ENCODE measurements around the gene CACNA1D. TPM values are rescaled to one million over a fixed set of nuclear protein-coding genes. Genes with fewer than 3 reads are reported as not detected.

The CACNA1D gene
- total and polyA plus RNA-seq, 2 donors (not counting 3 experiments of a cell fraction or from before 2014, with no cell fraction given): 0.06 TPM; not detected in 1

- Histone ChIP-seq H3K79me2 (ENCODE audit: control insufficient read depth, insufficient read depth, low read length) (no peaks in the 10 kb centered on the region), H2AFZ (ENCODE audit: low read depth, low read length) (no peak overlapping the region), H3K4me2 (ENCODE audit: insufficient read depth, low read length) (no peak overlapping the region), H3K9me1 (replicated peaks; ENCODE audit: control insufficient read depth, extremely low read depth, insufficient read depth, low read length) (no peaks in the 10 kb centered on the region), H3K9me3 (replicated peaks; ENCODE audit: control insufficient read depth, insufficient read depth, low read length) (no peaks in the 10 kb centered on the region), H3K27me3 (ENCODE audit: control insufficient read depth in 2 of 2, insufficient read depth in 2 of 2, low read length in 2 of 2) (peaks cover 0 to 5% of the 10 kb centered on the region in 2 experiments), H3K4me3 (replicated peaks in 1 of 3; ENCODE audit: insufficient read depth in 1 of 3, low read depth in 1 of 3, low read length in 3 of 3) (no peak overlapping the region), H3K4me1 (ENCODE audit: control insufficient read depth, extremely low read depth, insufficient read depth, low read length) (no peaks in the 10 kb centered on the region), H3K9ac (replicated peaks; ENCODE audit: extremely low read depth, insufficient read depth, low read length) (no peak overlapping the region), H4K20me1 (replicated peaks; ENCODE audit: control insufficient read depth, extremely low read depth, insufficient read depth, low read length) (no peaks in the 10 kb centered on the region), H3K27ac (ENCODE audit: insufficient read depth, low read depth, low read length) (no peak overlapping the region), H3K36me3 (ENCODE audit: control insufficient read depth in 2 of 2, extremely low read depth in 1 of 2, insufficient read depth in 2 of 2, low read length in 2 of 2) (no peaks in the 10 kb centered on the region)
- no peak for DNase-seq (ENCODE audit: low read depth, low spot score)
- CTCF ChIA-PET: no interaction called here
- dilution Hi-C loops (cut with MboI; ENCODE audit: extremely low pct_ligation_motif_present, low sequenced_read_pairs) (no loop called here), intact Hi-C loops (cut with micrococcal nuclease) (no loop called here)
- FAIRE-seq: no peak
- POLR2A ChIA-PET: no interaction called here
- TF ChIP-seq MAX (IDR thresholded peaks at IDR 0.05; ENCODE audit: insufficient read depth, insufficient read length): no peak
- no peak for TF ChIP-seq POLR2A (IDR thresholded peaks at IDR 0.05; ENCODE audit: low read depth, low read length)
- no TSS peak for BruUV-seq (replicated peaks)
Measured at GRCh38 chr3:53594276-53594675, 99.9 kb downstream of the CACNA1D start.

GRCh38 chr3:53595660-53596059 is 101.2 kb downstream of the CACNA1D start:
- BruUV-seq (replicated peaks): no TSS peak
- TF ChIP-seq EZH2 (IDR thresholded peaks at IDR 0.05; ENCODE audit: borderline replicate concordance, low read depth, low read length, severe bottlenecking): no peak
- TF ChIP-seq JUN (IDR thresholded peaks at IDR 0.05; ENCODE audit: borderline replicate concordance, insufficient read depth, insufficient read length, low read depth): no peak
- TF ChIP-seq GATA2 (IDR thresholded peaks at IDR 0.05; ENCODE audit: insufficient read depth, insufficient read length, low read depth, low read length): no peak
- TF ChIP-seq CTCF (IDR thresholded peaks at IDR 0.05; ENCODE audit: extremely low read depth in 1 of 2, insufficient read depth in 1 of 2, low read depth in 1 of 2, low read length in 2 of 2): no peak
- POLR2A ChIA-PET: no interaction called here

More at GRCh38 chr3:53595660-53596059, 101.2 kb downstream of the CACNA1D start:
- Histone ChIP-seq H2AFZ (ENCODE audit: low read depth, low read length) (no peak overlapping the region), H3K27me3 (ENCODE audit: control insufficient read depth in 2 of 2, insufficient read depth in 2 of 2, low read length in 2 of 2) (peaks cover 0 to 5% of the 10 kb centered on the region in 2 experiments), H4K20me1 (replicated peaks; ENCODE audit: control insufficient read depth, extremely low read depth, insufficient read depth, low read length) (no peaks in the 10 kb centered on the region), H3K36me3 (ENCODE audit: control insufficient read depth in 2 of 2, extremely low read depth in 1 of 2, insufficient read depth in 2 of 2, low read length in 2 of 2) (no peaks in the 10 kb centered on the region), H3K9me3 (replicated peaks; ENCODE audit: control insufficient read depth, insufficient read depth, low read length) (no peaks in the 10 kb centered on the region), H3K79me2 (ENCODE audit: control insufficient read depth, insufficient read depth, low read length) (no peaks in the 10 kb centered on the region), H3K4me1 (ENCODE audit: control insufficient read depth, extremely low read depth, insufficient read depth, low read length) (no peaks in the 10 kb centered on the region), H3K4me2 (ENCODE audit: insufficient read depth, low read length) (no peak overlapping the region), H3K9ac (replicated peaks; ENCODE audit: extremely low read depth, insufficient read depth, low read length) (no peak overlapping the region), H3K4me3 (replicated peaks in 1 of 3; ENCODE audit: insufficient read depth in 1 of 3, low read depth in 1 of 3, low read length in 3 of 3) (no peak overlapping the region), H3K9me1 (replicated peaks; ENCODE audit: control insufficient read depth, extremely low read depth, insufficient read depth, low read length) (no peaks in the 10 kb centered on the region), H3K27ac (ENCODE audit: insufficient read depth, low read depth, low read length) (no peak overlapping the region)
- dilution Hi-C loops (cut with MboI; ENCODE audit: extremely low pct_ligation_motif_present, low sequenced_read_pairs) (no loop called here), intact Hi-C loops (cut with micrococcal nuclease) (no loop called here)
- no peak for FAIRE-seq
- CTCF ChIA-PET: no interaction called here
- no peak for DNase-seq (ENCODE audit: low read depth, low spot score)
